HCT116 (cell line): Measurements from ENCODE around the gene TBC1D1. TPM values are rescaled to one million over a fixed set of nuclear protein-coding genes. Genes with fewer than 3 reads are reported as not detected.

Experiments
- ATAC-seq: fragments of 200-7000 bp; cut with Tn5 transposase; 2 replicates; pipeline ENCODE4 v1.9.1; 2020; ENCODE audit warnings: mild to moderate bottlenecking, moderate library complexity
- BruUV-seq: library from RNA; stranded (reverse); fragments of 400-500 nt; replicated peaks from 2 replicates; lab custom pipeline; 2021; lab: Mats Ljungman, UMichigan
- CTCF ChIA-PET: fragments of 300-600 bp; sonication (Branson Sonifier 250); formaldehyde crosslinking; loops from one replicate; lab custom pipeline; 2021; ENCODE audit warnings: antibody characterized with exemption; lab: Charles Lee
- POLR2A ChIA-PET: fragments of 300-600, 350-600 bp; sonication (Branson Sonifier 250); formaldehyde crosslinking; loops from one replicate; lab custom pipeline; 2021; ENCODE audit warnings: antibody characterized with exemption; lab: Charles Lee
- RAD21 ChIA-PET, 2 experiments: fragments of 300-600 bp; sonication (Branson Sonifier 250); formaldehyde crosslinking; loops; one replicate each; lab custom pipeline; 2023; ENCODE audit warnings: low total read pairs in 2 of 2; ENCODE audit not compliant: uncharacterized antibody in 2 of 2, unreplicated experiment in 2 of 2, low non-redundant PET in 1 of 2; lab: Charles Lee
- DNase-seq: peaks from one replicate; pipeline ENCODE4 v3.0.0-alpha.2; 2010; ENCODE audit warnings: low read depth, low spot score
- H2AFZ ChIP-seq: fragments of 200-600 bp; shearing (Covaris generic), sonication (generic); 2 replicates; pipeline ENCODE4 v1.6.1; 2017; ENCODE audit warnings: low read depth, mixed run types, mixed read lengths, antibody characterized with exemption, low read length; ENCODE audit not compliant: poor library complexity, severe bottlenecking
- H3K27ac ChIP-seq: 2 replicates; pipeline ENCODE4 v1.5.1; 2012; ENCODE audit warnings: low read depth, low read length
- H3K27me3 ChIP-seq: fragments of 200-600 bp; sonication (generic); 2 replicates; pipeline ENCODE4 v1.6.1; 2016; ENCODE audit warnings: mixed run types, low read length, mixed read lengths; ENCODE audit not compliant: insufficient read depth
- H3K36me3 ChIP-seq, 2 experiments: fragments of 200-500 bp in 1 of 2; fragments of 200-600 bp in 1 of 2; sonication (Bioruptor generic) in 1 of 2; sonication (generic) in 1 of 2; 2 replicates each; pipeline versions ENCODE4 v1.5.1 to v1.6.1; 2014 to 2016; ENCODE audit warnings: low read length in 2 of 2, inconsistent platforms in 1 of 2, mixed read lengths in 1 of 2, mixed run types in 1 of 2; ENCODE audit not compliant: insufficient read depth in 2 of 2, control insufficient read depth in 1 of 2
- H3K4me1 ChIP-seq, 2 experiments: fragments of 200-600 bp in 1 of 2; sonication (generic) in 1 of 2; 2 replicates each; pipeline versions ENCODE4 v1.5.1 to v1.6.1; 2012 to 2017; ENCODE audit warnings: low read length in 2 of 2, inconsistent platforms in 1 of 2, mild to moderate bottlenecking in 1 of 2, mixed read lengths in 1 of 2, mixed run types in 1 of 2, moderate library complexity in 1 of 2; ENCODE audit not compliant: insufficient read depth in 2 of 2, control insufficient read depth in 1 of 2
- H3K4me2 ChIP-seq: fragments of 200-600 bp; sonication (generic); 2 replicates; pipeline ENCODE4 v1.6.1; 2017; ENCODE audit warnings: mixed run types, low read length, mixed read lengths
- H3K4me3 ChIP-seq, 2 experiments: fragments of 200-600 bp in 1 of 2; sonication (generic) in 1 of 2; replicated peaks in 1 of 2; 2 replicates each; pipeline ENCODE4 v1.5.1; 2011 to 2016; ENCODE audit warnings: low read length in 2 of 2, control low read depth in 1 of 2, low read depth in 1 of 2, mild to moderate bottlenecking in 1 of 2, mixed read lengths in 1 of 2, mixed run types in 1 of 2
- H3K79me2 ChIP-seq: fragments of 200-600 bp; sonication (generic); 2 replicates; pipeline ENCODE4 v1.6.1; 2017; ENCODE audit warnings: mild to moderate bottlenecking, mixed run types, low read length, moderate library complexity, mixed read lengths; ENCODE audit not compliant: insufficient read depth
- H3K9ac ChIP-seq: fragments of 200-600 bp; sonication (generic); 2 replicates; pipeline ENCODE4 v1.6.1; 2016; ENCODE audit warnings: low read length, mixed read lengths
- H3K9me2 ChIP-seq: fragments of 200-600 bp; sonication (generic), shearing (Covaris generic); 2 replicates; pipeline ENCODE4 v1.6.1; 2017; ENCODE audit warnings: mixed run types, mild to moderate bottlenecking, moderate library complexity; ENCODE audit not compliant: insufficient read depth
- H3K9me3 ChIP-seq, 2 experiments: fragments of 200-500 bp in 1 of 2; fragments of 200-600 bp in 1 of 2; sonication (Bioruptor generic) in 1 of 2; sonication (generic) in 1 of 2; 2 replicates each; pipeline ENCODE4 v1.6.1; 2014 to 2017; ENCODE audit warnings: low read length in 2 of 2, mixed read lengths in 2 of 2, inconsistent platforms in 1 of 2, low read depth in 1 of 2, mild to moderate bottlenecking in 1 of 2, mixed run types in 1 of 2, moderate library complexity in 1 of 2; ENCODE audit not compliant: control insufficient read depth in 1 of 2, insufficient read depth in 1 of 2
- H4K20me1 ChIP-seq: fragments of 200-600 bp; sonication (generic), shearing (Covaris generic); 2 replicates; pipeline ENCODE4 v1.6.1; 2017; ENCODE audit warnings: mixed run types, mild to moderate bottlenecking, moderate library complexity; ENCODE audit not compliant: insufficient read depth
- CEBPB ChIP-seq: IDR thresholded peaks from 2 replicates; pipeline ENCODE4 v1.6.1; 2012; ENCODE audit warnings: low read depth
- EGR1 ChIP-seq: IDR thresholded peaks from 2 replicates; pipeline ENCODE4 v1.6.1; 2012; ENCODE audit warnings: low read depth
- ELF1 ChIP-seq: IDR thresholded peaks from 2 replicates; pipeline ENCODE4 v1.6.1; 2012; ENCODE audit warnings: low read depth, borderline replicate concordance
- EZH2 ChIP-seq: fragments of 200-600 bp; sonication (generic); IDR thresholded peaks from 2 replicates; pipeline ENCODE4 v1.6.1; 2017; ENCODE audit warnings: antibody characterized with exemption, mixed run types
- EZH2phosphoT487 ChIP-seq: fragments of 200-600 bp; IDR thresholded peaks from 2 replicates; pipeline ENCODE4 v1.6.1; 2018; ENCODE audit warnings: antibody characterized with exemption, borderline replicate concordance
- FOSL1 ChIP-seq: IDR thresholded peaks from 2 replicates; pipeline ENCODE4 v1.6.1; 2012; ENCODE audit warnings: low read depth
- JUND ChIP-seq: IDR thresholded peaks from 2 replicates; pipeline ENCODE4 v1.6.1; 2012
- RAD21 ChIP-seq: IDR thresholded peaks from 2 replicates; pipeline ENCODE4 v1.6.1; 2012; ENCODE audit warnings: low read depth, mild to moderate bottlenecking
- SIN3A ChIP-seq: IDR thresholded peaks from 2 replicates; pipeline ENCODE4 v1.6.1; 2012; ENCODE audit warnings: low read depth
- SRF ChIP-seq: IDR thresholded peaks from 2 replicates; pipeline ENCODE4 v1.6.1; 2012; ENCODE audit warnings: low read depth
- ZBTB33 ChIP-seq: IDR thresholded peaks from 2 replicates; pipeline ENCODE4 v1.6.1; 2011; ENCODE audit warnings: mild to moderate bottlenecking, low read length, moderate library complexity; ENCODE audit not compliant: insufficient replicate concordance; ENCODE audit errors: extremely low read depth
- intact Hi-C: fragments of 100-400 bp; cut with micrococcal nuclease; formaldehyde crosslinking; loops from 2 replicates; pipeline ENCODE4 v1.10.0; 2022
- total RNA-seq: library from RNA; stranded (reverse); gene quantifications from one replicate; pipeline ENCODE4 v1.2.1, GENCODE V29; 2021; ENCODE audit not compliant: unreplicated experiment
- TF ChIP-seq, protein P1 (sequence below): IDR thresholded peaks from 2 replicates; pipeline ENCODE4 v1.6.1; 2012

Gene TBC1D1
- total RNA-seq, 1 experiment from 2014 or later: 82.7 TPM

DNA sequence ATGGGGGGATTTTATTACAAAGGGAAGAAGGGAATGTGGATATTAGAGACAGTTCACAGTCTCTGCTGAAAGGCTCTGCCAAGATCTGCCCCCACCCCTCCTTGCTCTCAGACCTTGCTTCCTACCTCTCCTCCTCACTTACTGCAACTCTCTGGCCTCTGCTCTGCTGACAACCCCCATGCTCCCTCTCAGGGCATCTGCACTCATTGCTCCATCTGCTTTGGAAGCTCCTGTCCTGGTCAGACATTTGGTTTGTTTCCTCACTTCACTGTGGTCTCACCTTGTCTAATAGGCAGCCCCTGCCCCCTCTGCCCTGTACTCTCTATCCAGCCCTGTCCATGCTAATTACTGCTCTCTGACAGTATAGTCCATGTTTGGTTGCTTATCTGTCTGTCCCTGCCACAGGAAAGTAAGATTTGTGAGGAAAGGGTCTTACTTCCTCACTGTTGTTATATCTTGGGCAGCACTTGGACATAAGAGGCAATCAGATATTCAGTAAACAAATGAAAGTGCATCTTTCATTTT is 258.6 kb downstream of the TBC1D1 start:
- intact Hi-C loops: no loop called here
- H3K79me2 ChIP-seq: no peaks in the 10 kb centered on the region
- ChIA-PET RAD21 (no interaction called here), POLR2A (no interaction called here), CTCF (no interaction called here)
- no peak overlapping the region for H3K4me2 ChIP-seq
- peaks cover 7 to 8% of the 10 kb centered on the region in 2 experiments for H3K4me1 ChIP-seq
- TF ChIP-seq FOSL1: no peak
- TF ChIP-seq JUND: no peak
- TF ChIP-seq RAD21: no peak
- TF ChIP-seq ELF1: no peak
- TF ChIP-seq EZH2phosphoT487: no peak
- no peak for TF ChIP-seq EGR1
- no peak for TF ChIP-seq SIN3A
- TF ChIP-seq, protein P1, sequence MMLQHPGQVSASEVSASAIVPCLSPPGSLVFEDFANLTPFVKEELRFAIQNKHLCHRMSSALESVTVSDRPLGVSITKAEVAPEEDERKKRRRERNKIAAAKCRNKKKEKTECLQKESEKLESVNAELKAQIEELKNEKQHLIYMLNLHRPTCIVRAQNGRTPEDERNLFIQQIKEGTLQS: no peak
- TF ChIP-seq CEBPB: no peak
- TF ChIP-seq SRF: no peak
- TF ChIP-seq ZBTB33: no peak
- no peak for TF ChIP-seq EZH2
- no peaks in the 10 kb centered on the region for H3K27me3 ChIP-seq
- no peak overlapping the region for H2AFZ ChIP-seq
- no peak overlapping the region for H3K27ac ChIP-seq
- ATAC-seq (no peak), DNase-seq (no peak)
- no peak overlapping the region for H3K9ac ChIP-seq
- no peaks in the 10 kb centered on the region for H4K20me1 ChIP-seq
- no peaks in the 10 kb centered on the region for H3K9me2 ChIP-seq
- no TSS peak for BruUV-seq
- no peak overlapping the region for H3K4me3 ChIP-seq
- no peaks in the 10 kb centered on the region for H3K9me3 ChIP-seq
- no peaks in the 10 kb centered on the region for H3K36me3 ChIP-seq
